Measurements from ENCODE around the gene TCEA3.
A peak's percentile ranks its signal among the peaks of the same experiment; 100 is the strongest.

TCEA3 gene

GRCh38 chr1:23446661-23447310 lies 22.2 kb upstream of the TCEA3 start:
- no peak for DNase-seq (ENCODE audit: low read depth, low spot score)

DNA sequence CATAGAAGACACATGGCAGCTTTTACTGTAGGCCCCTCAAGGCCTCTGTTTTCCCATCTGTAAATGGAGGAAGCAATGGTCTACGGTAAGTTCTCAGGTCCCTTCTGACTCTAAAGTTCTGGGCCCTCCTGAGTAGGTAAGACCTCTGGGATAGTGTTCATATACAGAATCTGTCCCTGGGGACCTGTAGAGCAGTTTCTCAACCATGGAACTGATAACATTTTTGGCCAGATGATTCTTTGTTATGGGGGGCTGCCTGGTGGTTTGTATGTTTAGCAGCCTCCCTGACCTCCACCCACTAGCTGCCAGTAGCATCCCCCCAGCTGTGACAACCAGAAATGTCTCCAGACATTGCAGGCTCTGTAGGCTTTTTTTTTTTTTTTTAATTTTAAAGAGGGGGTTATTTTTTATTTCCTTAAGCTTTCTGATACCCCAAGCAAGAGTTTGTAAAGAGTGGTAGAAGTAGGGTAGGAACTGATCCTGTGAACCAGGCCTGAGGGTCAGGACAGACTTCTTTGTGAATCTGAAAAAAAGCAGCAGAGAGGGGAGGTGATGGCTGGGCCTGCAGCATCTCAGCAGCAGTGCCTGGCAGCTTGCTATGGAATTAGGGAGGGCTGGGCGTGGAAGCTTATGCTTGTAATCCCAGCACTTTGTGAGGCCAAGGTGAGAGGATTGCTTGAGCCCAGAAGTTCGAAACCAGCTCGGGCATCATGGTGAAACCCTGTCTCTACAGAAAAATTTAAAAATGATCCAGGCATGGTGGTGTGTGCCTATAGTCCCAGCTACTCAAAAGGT lies 20.2 kb upstream of the TCEA3 start:
- DNase-seq (ENCODE audit: low read depth, low spot score), result no peak

- DNase-seq (ENCODE audit: low read depth, low spot score), result no peak
Observed at GRCh38 chr1:23444104-23444533, 19.6 kb upstream of the TCEA3 start.

GRCh38 chr1:23442751-23443150 lies 18.2 kb upstream of the TCEA3 start:
- DNase-seq (ENCODE audit: low read depth, low spot score), result no peak

GRCh38 chr1:23441446-23442148 lies 17.0 kb upstream of the TCEA3 start:
- DNase-seq (ENCODE audit: low read depth, low spot score), result no peak

GRCh38 chr1:23438545-23438944 lies 14.0 kb upstream of the TCEA3 start:
- no peak for DNase-seq (ENCODE audit: low read depth, low spot score)

DNA sequence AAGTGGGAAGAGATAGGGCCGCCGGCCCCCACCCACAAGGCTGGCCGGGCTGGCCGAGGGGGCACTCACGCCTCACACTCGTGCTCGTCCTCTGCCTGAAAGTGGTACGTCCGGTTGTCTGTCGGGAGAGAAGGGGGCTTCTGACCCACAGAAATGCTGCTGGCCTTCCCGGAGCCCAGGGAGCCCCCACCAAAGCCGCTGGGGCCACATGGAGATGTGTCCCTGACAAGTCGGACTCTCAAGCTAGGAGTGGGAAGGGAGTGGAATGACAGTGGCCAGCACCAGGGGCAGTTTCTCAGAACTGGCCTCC lies 12.8 kb upstream of the TCEA3 start:
- no peak for DNase-seq (ENCODE audit: low read depth, low spot score)

- DNase-seq (ENCODE audit: low read depth, low spot score), result peak; percentile 63
Observed at GRCh38 chr1:23436520-23437354, 12.2 kb upstream of the TCEA3 start.

GRCh38 chr1:23434260-23434775 lies 9.8 kb upstream of the TCEA3 start:
- DNase-seq (ENCODE audit: low read depth, low spot score), result no peak

DNA sequence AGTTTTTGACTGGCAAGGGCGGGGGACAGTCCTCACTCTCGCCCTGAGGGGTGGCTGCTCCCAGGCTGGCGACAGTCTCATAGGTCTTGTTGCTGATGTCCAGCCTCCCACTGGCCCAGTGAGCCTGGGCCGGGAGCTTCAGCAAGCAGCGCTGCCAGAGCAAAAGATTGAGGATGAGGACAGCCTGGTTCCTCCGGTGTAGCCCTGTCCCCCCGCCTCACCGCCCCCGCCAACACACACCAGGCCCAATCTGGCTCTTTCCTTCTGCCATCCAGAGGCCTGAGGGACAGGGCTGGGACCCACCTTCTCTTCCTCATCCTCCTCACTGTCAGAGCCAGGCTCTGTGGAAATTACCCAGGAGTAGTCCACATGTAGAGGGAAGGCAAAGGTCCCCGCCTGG lies 8.6 kb upstream of the TCEA3 start:
- no peak for DNase-seq (ENCODE audit: low read depth, low spot score)

DNA sequence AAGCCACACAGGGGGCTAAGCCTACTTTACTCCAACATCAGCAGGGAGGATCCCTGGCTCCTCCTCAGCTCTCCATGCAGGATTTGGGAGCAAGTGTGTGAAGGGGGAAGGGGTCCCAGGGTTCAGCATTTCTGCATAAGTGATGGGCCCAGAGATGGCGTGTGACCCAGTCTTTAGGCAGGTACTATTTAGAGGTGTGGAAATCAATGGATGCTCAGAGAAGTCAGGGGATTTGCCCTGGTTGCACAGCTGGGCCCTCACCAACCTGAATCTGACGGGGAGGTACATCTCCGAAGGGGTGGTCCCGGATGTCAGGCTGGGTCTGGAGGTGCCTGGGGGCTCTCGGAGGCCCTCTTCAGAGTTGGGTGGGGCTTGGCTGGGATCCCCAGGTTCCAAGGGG lies 6.9 kb upstream of the TCEA3 start:
- no peak for DNase-seq (ENCODE audit: low read depth, low spot score)

GRCh38 chr1:23430803-23431202 lies 6.3 kb upstream of the TCEA3 start:
- DNase-seq (ENCODE audit: low read depth, low spot score), result no peak

DNA sequence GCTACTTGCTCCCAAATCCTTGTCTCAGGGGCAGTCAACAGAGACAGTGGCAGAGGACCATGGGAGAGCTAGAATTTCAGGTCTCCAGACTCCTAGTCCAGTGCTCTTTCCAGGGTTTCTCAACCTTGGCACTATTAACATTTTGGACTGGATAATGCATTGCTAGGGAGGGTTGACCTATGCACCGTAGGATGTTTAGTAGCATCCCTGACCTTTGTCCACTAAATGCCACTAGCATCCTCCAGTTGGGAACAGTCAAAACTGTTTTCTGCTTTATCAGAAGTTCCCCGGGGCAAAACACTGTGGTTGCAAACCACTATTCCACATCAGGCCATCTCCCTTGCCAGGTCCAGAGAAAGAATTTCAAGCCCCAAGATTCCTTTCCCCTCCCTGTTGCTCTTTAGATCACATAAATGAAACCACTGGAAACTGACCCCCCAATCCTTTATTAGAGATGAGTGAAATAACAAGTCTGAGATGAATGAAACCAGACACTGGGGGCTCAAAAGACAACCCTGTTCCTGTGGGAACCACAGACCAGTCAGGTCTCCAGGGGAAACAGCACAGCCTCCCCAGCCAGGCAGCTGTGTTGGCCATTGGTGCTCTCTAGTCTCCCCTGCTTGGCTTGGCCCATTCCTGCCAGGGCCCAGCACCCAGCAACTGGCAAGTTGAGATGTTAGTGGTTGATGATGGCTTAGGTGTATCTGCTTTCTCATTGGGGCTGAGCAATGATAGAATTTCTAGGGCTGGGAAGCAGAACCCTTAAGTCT lies 3.8 kb upstream of the TCEA3 start:
- DNase-seq (ENCODE audit: low read depth, low spot score), result no peak

GRCh38 chr1:23427550-23427949 lies 3.0 kb upstream of the TCEA3 start:
- no peak for DNase-seq (ENCODE audit: low read depth, low spot score)

DNA sequence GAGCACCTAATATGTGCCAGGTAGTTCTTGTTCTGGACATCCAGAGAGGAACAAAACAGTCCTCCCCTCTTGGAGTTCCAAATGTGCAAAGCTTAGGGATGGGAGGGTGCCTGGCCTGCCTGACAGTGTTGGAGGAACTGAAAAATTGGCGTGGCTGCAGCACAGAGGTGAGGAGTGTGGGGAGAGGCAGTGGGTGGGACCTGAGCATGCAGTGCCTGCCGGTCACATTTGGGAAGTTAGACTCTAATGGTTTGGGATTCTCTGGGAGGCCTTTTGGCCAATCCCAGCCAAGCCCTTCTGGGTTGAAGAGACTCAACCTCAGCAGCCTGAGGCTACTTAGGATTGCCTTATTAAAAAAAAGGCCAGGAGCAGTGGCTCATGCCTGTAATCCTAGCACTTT lies 2.3 kb upstream of the TCEA3 start:
- DNase-seq (ENCODE audit: low read depth, low spot score), result no peak

DNA sequence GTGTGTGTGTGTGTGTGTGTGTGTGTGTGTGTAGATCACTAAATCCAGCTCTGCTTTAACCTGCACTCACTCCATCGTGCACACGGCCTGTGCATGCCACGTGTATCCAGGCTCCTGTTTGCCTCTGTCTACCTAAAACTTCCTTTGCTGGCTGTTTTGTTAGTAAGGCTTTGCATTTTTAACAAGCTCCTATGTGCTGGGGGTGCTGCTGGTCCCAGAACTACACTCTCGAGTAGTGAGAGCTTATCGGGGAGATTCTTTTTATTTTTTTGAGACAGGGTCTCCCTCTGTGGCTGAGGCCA lies 596 bp upstream of the TCEA3 start:
- no peak for DNase-seq (ENCODE audit: low read depth, low spot score)

DNA sequence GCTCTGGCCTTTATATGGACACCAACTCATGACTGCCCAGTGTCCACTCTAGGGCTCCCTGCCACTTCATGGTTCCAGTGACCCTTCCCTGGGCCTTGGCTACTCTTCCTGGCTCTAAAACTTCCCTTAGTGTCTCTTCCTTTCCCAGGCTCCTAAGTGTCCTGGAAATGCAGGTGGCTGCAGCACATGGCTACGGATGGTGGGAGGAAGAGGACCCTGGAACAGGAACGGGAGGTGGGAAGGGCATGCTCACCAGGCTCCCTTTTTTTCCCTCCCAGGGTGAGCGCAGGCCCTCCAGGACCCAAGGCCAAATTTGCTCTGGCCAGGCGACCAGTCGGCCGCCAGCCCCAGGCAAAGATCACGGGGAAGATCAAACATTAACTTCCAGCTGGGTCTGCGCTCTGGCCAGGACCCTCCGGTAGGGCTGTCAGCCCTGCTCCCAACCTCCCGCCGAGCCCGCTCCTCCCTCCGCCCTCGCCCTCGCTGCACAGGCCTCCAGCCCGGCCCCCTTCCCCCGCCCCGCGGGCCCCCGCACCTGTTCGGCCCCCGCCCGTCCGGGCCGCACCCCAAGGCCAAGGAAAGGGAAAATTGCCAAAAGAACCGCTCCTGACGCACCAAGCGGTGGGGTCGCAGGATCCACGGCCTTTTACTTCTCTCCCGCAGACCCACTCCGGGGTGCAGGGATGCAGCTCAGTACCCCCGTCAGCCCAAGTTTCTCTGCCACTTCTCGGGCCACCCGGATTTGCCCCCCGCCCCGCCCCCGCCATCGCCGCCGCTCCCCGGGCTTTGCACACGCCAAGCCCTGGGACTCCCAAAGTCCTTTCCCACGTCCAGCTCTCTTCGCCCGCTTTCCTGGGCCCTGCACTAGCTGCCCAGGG lies 894 bp downstream of the TCEA3 start:
- no peak for DNase-seq (ENCODE audit: low read depth, low spot score)

- no peak for DNase-seq (ENCODE audit: low read depth, low spot score)
Observed at GRCh38 chr1:23422941-23423340, 1.6 kb downstream of the TCEA3 start.

GRCh38 chr1:23422241-23422877 lies 2.2 kb downstream of the TCEA3 start:
- no peak for DNase-seq (ENCODE audit: low read depth, low spot score)

- DNase-seq (ENCODE audit: low read depth, low spot score), result no peak
Observed at GRCh38 chr1:23421753-23422240, 2.8 kb downstream of the TCEA3 start.
